Femur (tissue), 1 donor: ENCODE results near the gene EHD4.
A peak's percentile ranks its signal among the peaks of the same experiment; 100 is the strongest.

Experiments
- DNase-seq: peaks from one replicate; pipeline ENCODE4 v3.0.0-alpha.2; 2017

Gene EHD4

DNA sequence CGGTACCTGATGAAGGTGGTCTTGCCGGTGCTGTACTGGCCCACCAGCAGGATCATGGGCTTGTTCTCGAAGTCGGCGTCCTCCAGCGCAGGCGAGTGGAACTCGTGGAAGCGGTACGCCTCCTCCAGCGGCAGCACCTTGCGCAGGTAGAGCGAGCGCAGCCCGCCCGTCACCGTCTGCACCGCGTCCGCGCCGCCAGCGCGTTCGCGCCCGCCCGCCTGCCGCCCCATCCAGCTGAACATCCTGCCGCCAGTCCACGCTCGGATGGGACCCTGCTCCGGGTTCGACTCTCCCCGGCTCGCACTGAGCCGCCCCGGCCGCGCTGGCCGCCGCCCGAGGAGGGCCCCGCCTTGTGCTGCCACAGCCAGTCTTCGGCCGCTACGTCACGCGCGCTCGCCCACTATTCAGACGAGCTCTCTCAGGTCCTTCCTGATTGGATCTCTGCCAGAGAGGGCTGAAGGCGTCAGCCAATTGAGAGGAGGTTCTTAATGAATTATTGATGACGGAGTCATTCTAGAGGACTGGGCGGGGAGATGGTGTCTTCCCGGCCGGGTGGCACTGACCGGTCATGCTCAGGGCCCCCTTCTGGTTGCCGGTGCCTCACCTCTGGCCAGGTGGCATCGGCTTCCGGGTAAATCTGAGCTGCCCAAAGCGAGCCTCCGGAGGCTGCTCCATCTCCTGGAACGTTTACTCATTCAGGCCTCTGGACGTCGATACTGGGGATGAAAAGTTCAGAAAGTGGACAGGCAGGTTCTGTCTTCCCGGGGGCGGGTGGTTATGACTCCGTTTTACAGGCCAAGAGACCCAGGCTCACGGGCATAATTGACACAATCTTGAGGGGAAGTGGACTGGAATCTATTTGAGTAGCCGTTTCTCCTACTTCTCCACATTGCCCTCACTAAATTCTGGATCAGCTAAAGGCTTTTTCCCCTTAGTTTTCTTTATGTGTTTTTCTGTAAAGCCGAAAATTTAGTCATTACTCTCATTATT lies at the start of gene EHD4:
TSS of gene EHD4 (minus strand) at position 305 of the 990 bp plus-strand sequence. CDS start at position 242, 63 bp downstream.
- DNase-seq: peak; percentile 97

- DNase-seq: no peak
Measured at GRCh38 chr15:42021593-42021992, 49.2 kb upstream of the EHD4 start.

DNA sequence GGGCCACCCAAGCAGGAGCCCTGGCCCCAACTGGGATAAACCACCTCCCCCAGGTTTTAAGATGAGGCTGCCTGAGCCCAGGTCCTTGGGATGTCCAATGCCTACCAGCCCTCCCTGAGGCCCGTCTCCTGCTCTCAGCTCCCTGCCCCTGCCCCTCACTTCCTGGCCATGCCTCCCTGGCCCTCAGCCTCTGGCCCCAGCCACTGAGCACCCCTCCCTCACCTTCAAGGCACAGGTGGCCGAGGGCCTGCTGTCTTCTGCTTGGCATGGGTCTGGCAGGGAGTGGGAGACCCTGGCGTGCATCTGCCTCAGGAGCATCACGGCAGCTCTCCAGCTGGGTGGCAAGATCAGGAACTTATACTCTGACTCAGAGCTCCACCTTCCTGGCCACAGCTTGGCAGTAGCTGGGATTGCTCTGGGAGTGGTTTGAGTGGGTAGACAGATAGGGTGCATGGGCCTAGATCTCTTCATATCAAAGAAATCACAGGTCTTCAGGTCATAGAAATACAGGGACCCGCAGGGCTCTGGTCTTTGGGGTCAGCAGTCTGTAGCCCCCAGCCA lies 48.4 kb upstream of the EHD4 start, which contains the start of gene PLA2G4E:
TSS of gene PLA2G4E (minus strand) at position 330 of the 561 bp plus-strand sequence. CDS start at position 318, 12 bp downstream.
- no peak for DNase-seq

- DNase-seq: no peak
Measured at GRCh38 chr15:42018306-42019224, 46.2 kb upstream of the EHD4 start.

DNA sequence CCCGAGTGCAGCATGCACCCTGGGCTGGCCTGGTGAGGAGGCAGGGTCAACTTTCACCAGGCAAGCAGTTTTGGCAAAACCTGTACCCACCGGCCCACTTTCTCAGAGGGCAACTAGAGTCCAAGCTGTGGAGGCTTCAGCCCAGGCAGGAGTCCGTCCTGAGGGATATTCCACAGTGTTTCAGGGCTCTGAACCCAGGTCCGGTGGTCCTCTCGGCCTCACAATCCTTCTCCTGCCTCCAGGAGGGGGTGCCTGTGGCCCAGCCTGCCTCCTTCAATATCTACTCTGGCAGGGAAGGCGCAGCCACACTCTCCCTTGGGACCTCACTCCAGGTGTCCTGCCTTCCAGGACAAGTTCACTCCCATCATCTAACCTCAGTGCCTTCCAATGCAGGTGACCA lies 44.6 kb upstream of the EHD4 start:
- no peak for DNase-seq

DNA sequence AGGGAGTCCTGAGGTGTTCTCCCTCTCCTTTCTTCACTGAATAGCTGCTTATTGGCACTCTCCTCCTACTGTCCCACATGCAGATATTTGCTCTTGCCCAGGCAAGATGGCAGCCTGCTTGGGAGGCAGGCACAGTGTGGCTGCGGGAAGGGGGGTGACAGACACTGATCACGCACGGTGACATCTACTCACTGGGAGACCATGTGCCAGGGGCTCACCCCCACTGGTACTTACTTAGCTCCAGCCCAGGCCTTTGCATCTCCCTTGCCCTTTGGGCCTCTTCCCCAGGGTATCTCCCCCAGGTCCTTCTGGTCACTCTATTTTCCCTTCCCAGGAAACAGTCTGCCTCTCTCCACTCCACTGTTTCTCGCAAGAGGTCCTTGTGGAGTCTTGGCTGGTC lies 42.0 kb upstream of the EHD4 start:
- DNase-seq: no peak

GRCh38 chr15:42012928-42013482 lies 40.6 kb upstream of the EHD4 start:
- DNase-seq: no peak

GRCh38 chr15:42012241-42012640 lies 39.9 kb upstream of the EHD4 start:
- no peak for DNase-seq

GRCh38 chr15:42011074-42011473 lies 38.7 kb upstream of the EHD4 start:
- no peak for DNase-seq

GRCh38 chr15:42010434-42010833 lies 38.1 kb upstream of the EHD4 start:
- no peak for DNase-seq

- DNase-seq: no peak
Measured at GRCh38 chr15:42009474-42009873, 37.1 kb upstream of the EHD4 start.

- DNase-seq: no peak
Measured at GRCh38 chr15:42009022-42009421, 36.7 kb upstream of the EHD4 start.

DNA sequence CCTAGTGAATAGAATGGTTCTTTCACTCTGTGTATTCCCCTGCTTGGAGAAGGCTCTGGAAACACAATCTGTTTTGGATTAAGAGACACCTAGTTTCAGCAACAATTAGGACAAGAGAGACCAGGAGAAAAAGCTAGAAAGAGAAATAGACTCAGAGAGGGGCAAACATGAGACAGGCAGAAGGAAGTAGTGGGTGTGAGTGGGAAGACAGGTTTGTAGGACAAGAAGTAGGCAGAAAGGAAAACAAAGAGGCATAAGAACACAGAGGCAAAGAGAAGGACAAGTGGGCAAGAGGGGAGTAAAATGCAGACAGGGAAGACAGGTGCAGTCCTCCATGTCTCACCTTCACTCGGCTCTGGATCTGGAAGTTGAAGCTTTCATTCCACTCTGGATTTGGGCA lies 35.0 kb upstream of the EHD4 start:
- DNase-seq: no peak

DNA sequence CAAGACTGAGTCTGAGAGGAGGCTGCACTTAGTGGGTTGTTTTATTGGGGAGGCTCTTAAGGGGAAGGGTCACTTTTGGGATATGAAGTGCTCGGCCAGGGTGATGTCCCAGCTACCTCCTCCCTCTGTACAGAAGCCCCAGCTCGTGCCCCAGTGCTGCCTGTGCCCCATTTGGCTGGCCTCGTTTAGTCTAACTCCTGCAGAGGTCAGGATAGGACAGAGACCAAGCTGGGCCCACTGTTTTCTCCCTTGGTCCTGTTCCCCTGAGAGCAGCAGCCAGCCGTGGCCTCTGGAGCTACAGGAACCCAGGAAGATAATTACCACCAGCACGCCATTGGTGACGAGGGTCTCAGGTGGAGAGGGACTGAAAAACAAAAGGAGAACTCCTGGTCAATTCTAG lies 30.0 kb upstream of the EHD4 start:
- no peak for DNase-seq

- DNase-seq: no peak
Measured at GRCh38 chr15:42001236-42001635, 28.9 kb upstream of the EHD4 start.

DNA sequence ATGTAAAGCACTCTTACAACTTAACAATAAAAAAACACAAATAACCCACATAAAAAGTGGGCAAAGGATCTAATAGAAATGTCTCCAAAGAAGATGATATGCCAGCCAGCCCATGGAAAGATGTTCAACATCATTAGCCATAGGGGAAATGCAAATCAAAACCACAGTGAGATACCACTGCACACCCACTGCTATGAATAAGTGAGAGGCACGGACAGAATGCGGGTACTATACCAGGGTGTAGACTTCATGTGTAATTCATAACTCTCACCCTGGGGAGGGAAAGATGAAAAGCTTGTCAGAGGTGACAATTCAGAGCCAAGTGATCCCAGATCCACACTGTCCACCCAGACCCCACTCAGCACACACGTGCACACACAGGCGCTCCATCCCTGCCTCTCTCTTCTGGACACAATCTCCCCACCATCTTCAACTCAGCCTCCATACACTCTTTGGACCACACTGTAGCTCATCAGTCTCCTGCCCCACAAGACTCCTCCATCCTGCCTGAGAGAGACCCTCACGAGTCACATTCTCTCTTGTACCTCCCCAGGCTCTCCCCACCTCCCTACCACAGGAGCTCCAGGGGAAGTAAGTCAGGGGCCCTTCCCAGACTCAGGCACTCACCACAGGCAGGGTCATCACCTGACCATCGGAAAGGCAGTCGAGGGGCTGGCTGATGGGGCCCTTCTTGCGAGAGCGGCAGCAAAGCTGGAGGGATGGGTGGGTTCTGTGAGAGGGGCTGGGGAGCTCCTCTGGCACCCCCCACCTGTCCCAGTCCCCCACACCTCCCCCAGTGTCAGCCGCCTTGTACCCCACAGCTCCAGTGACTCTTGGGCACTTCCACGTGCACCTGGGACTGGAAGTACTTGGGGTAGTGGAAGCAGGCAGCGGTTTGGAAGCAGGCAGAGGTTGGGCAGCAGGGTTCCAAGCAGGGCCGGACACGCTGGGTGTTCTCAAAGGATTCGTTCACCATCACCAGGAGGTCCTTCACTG lies 27.2 kb upstream of the EHD4 start:
- DNase-seq: no peak

GRCh38 chr15:41997845-41998244 lies 25.5 kb upstream of the EHD4 start:
- DNase-seq: no peak

- DNase-seq: no peak
Measured at GRCh38 chr15:41996921-41997592, 24.7 kb upstream of the EHD4 start.

- no peak for DNase-seq
Measured at GRCh38 chr15:41996376-41996775, 24.0 kb upstream of the EHD4 start.

GRCh38 chr15:41995476-41995855 lies 23.1 kb upstream of the EHD4 start:
- DNase-seq: no peak
